Activated naive CD4-positive, alpha-beta T cell treated with anti-CD3 and anti-CD28 coated beads, Interleukin-2, amount 50 U/mL, for 16 hours (primary cell): ENCODE data around the gene KRT14.
"Not testable (repeated sequence)": the region's sequence is repeated elsewhere in the genome, so short reads cannot be mapped to it uniquely, and the experiment has no call there.

Experiments
- DNase-seq: peaks from one replicate; pipeline ENCODE4 v3.0.0-alpha.2; 2020

KRT14 gene

DNA sequence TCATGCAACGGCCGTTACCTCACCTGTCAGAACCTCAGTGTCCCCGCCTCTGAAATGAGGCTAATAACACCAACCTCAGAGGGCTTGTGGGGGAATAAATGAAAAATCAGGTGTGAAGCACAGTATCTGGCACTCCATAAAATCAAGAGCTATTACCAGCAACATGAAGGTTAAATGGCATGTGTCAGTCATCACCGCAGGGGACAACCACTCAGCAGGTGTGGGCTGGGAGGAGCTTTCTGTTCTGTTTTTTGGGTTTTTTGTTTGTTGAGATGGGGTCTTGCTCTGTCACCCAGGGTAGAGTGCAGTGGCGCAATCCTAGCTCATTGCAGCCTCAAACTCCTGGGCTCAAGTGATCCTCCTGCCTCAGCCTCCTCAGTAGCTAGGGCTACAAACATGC, 41.8 kb downstream of the KRT14 start:
- no peak for DNase-seq

DNA sequence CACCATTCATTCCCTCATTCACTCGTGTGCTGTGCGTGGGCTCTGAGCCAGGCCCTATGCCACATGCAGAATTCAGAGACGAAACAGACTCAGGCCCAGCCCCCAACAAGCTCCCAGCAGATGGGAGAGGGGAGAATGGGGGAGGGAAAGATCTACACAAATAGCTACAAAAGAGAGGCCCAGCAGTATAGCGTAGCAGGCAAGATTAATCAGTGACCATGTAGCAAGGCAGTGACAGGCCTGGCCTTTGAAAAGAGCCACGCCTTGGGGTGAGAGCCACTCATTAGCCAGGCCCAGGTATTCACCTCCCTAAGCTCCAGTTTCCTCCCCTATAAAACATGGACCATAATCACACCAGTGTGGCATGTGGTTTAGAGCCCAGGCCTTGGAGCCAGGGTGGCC, 42.2 kb downstream of the KRT14 start:
- no peak for DNase-seq

GRCh38 chr17:41542786-41543185, 43.9 kb downstream of the KRT14 start:
- not testable (repeated sequence) for DNase-seq

GRCh38 chr17:41542357-41542756, 44.3 kb downstream of the KRT14 start:
- DNase-seq = no peak

DNA sequence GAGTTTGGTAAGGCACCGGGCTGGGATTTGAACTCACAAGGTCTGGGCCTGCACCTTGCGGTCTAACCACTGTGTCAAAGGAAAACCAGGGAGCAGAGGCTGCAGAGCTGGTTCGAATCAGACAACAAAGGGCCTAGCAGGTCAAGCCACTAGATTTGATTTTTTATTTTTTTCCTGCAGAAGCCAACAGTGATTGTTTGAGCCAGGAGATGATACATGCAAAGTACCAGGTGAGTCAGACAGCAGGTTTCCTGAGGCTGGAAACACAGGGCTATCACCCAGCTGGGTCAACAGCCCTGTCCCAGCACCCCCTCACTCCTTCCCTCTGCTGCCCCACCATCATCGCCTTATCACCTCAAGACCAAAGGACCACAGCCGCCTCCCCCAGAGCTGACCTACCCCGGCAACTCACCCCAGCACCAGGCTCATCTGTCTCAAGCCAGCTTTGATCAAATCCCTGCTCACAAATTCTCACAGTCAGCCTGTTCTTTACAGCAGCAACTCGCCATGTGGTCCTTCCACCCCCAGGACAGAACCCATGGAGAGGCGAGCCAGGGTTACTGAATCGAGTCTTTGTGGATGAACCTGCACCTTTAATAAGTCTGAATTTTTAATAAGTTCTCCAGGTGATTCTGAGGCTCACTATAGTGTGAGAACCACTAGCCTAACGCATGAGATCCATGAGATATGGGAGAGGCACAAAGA, 45.6 kb downstream of the KRT14 start:
- no peak for DNase-seq

GRCh38 chr17:41539979-41540701, 46.6 kb downstream of the KRT14 start:
- no peak for DNase-seq

- DNase-seq = no peak
These were observed 47.6 kb downstream of the KRT14 start for GRCh38 chr17:41539071-41539492.

- DNase-seq = no peak
These were observed 48.1 kb downstream of the KRT14 start for GRCh38 chr17:41538565-41538991.

- no peak for DNase-seq
These were observed 48.7 kb downstream of the KRT14 start for GRCh38 chr17:41537990-41538389.

- DNase-seq = no peak
These were observed 49.1 kb downstream of the KRT14 start for GRCh38 chr17:41537614-41537954.

GRCh38 chr17:41536741-41537613, 49.7 kb downstream of the KRT14 start:
- DNase-seq = no peak

GRCh38 chr17:41535764-41536481, 50.8 kb downstream of the KRT14 start:
- no peak for DNase-seq

- DNase-seq = no peak
These were observed 51.7 kb downstream of the KRT14 start for GRCh38 chr17:41534899-41535546.

- no peak for DNase-seq
These were observed 53.1 kb downstream of the KRT14 start for GRCh38 chr17:41533613-41534012.

- no peak for DNase-seq
These were observed 53.6 kb downstream of the KRT14 start for GRCh38 chr17:41532947-41533570.
